ENCODE data around the gene SERTAD3. TPM values are rescaled to one million over a fixed set of nuclear protein-coding genes. Genes with fewer than 3 reads are reported as not detected.

SERTAD3 gene
- total and polyA plus RNA-seq, 2 of the 4 experiments (the other 2 are of a cell fraction): 20.5 to 23.3 TPM

DNA sequence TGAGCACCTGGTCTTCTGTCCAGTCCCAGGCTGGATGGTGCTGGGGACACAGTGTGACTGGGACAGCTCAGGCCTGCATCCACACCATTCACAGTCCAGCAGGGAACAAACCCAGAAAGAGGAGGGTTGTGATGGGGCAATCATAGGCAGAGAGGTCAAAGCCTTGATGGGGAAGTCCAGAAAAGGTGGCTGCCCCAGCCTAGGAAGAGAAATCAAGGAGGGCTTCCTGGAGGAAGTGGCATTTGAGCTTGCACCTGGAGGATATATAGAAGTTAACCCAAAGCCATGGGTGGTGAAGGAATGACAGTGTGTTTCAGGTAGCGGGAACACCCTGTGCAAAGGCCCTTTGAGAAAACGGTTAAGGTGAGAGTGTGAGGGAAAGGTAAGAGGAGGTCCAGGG, 28.4 kb downstream of the SERTAD3 start:
- TF ChIP-seq MAZ (IDR thresholded peaks at IDR 0.05; ENCODE audit: borderline replicate concordance, low read depth, low read length): no peak
- no peak for TF ChIP-seq RCOR1 (IDR thresholded peaks at IDR 0.05; ENCODE audit: insufficient replicate concordance, low read length)
- no peak for TF ChIP-seq MXI1 (IDR thresholded peaks at IDR 0.05; ENCODE audit: borderline replicate concordance, low read depth, low read length)
- no peak for TF ChIP-seq RFX5 (IDR thresholded peaks at IDR 0.05; ENCODE audit: low read depth, low read length)
- TF ChIP-seq ELK1 (IDR thresholded peaks at IDR 0.05; ENCODE audit: borderline replicate concordance, low read depth, low read length): no peak
- TF ChIP-seq SMC3 (IDR thresholded peaks at IDR 0.05; ENCODE audit: low read depth, low read length): no peak
- no peak for TF ChIP-seq CHD1 (IDR thresholded peaks at IDR 0.05; ENCODE audit: low read depth, low read length)
- TF ChIP-seq MAFK (IDR thresholded peaks at IDR 0.05; ENCODE audit: low read depth, low read length): no peak
- no peak for TF ChIP-seq USF2 (IDR thresholded peaks at IDR 0.05; ENCODE audit: low read depth, low read length)
- TF ChIP-seq NFE2L2 (IDR thresholded peaks at IDR 0.05; ENCODE audit: low read depth, low read length): no peak
- no peak for TF ChIP-seq FOS (IDR thresholded peaks at IDR 0.05; ENCODE audit: low read depth, low read length)
- no peak for TF ChIP-seq CEBPB (IDR thresholded peaks at IDR 0.05; ENCODE audit: low read depth, low read length)
- no peak for TF ChIP-seq POLR2A (IDR thresholded peaks at IDR 0.05; ENCODE audit: low read depth, low read length)
- TF ChIP-seq CTCF (conservative IDR thresholded peaks at IDR 0.05; ENCODE audit: low read depth, low read length): no peak
- no peak for TF ChIP-seq BHLHE40 (IDR thresholded peaks at IDR 0.05; ENCODE audit: low read depth, low read length)
- TF ChIP-seq RAD21 (IDR thresholded peaks at IDR 0.05; ENCODE audit: low read length): no peak
- CTCF ChIA-PET: no interaction called here
- no peak for DNase-seq

More for the DNA sequence above, 28.4 kb downstream of the SERTAD3 start:
- ATAC-seq (ENCODE audit: low read depth): no peak
- H4K5ac ChIP-seq (ENCODE audit: low read depth, low read length): no peak overlapping the region
- H2AFZ ChIP-seq (replicated peaks; ENCODE audit: low read length, poor library complexity): no peak overlapping the region
- H2AK5ac ChIP-seq (ENCODE audit: low read depth, low read length): 0 out of 2 replicates have a peak overlapping the region, but pooled peaks have one; percentile 73
- H3K14ac ChIP-seq (replicated peaks; ENCODE audit: low read depth, low read length): no peak overlapping the region
- intact Hi-C loops (cut with micrococcal nuclease): no loop called here
- H3K9me3 ChIP-seq (ENCODE audit: control insufficient read depth, insufficient read depth, low read length): no peaks in the 10 kb centered on the region
- in situ Hi-C loops (cut with MboI; ENCODE audit: low sequenced_read_pairs): no loop called here
- peaks cover 9% of the 10 kb centered on the region for H3K9me1 ChIP-seq (ENCODE audit: insufficient read depth, low read length)
- H2BK15ac ChIP-seq (ENCODE audit: low read depth, low read length): no peak overlapping the region
- POLR2A ChIA-PET (ENCODE audit: unreplicated experiment): no interaction called here
- no peak overlapping the region for H3K4me2 ChIP-seq (ENCODE audit: low read depth, low read length)
- no peak overlapping the region for H3K18ac ChIP-seq (ENCODE audit: low read depth, low read length)
- peak overlapping the region; percentile 24; the same call in 1 of the 2 replicates for H3K23ac ChIP-seq (ENCODE audit: low read depth, low read length)
- H3K27me3 ChIP-seq (ENCODE audit: control insufficient read depth, insufficient read depth, low read length): no peaks in the 10 kb centered on the region
- no peak overlapping the region for H3K4ac ChIP-seq (ENCODE audit: low read depth, low read length)
- dilution Hi-C loops (cut with HindIII; ENCODE audit: low sequenced_read_pairs, unreplicated experiment): no loop called here
- H3K56ac ChIP-seq (ENCODE audit: extremely low read depth, insufficient read depth, low read length): no peak overlapping the region
- no peak overlapping the region for H3K9ac ChIP-seq (ENCODE audit: low read depth, low read length)
- no peak overlapping the region for H3K4me3 ChIP-seq (ENCODE audit: insufficient read depth, low read depth, low read length)
- H3K36me3 ChIP-seq (ENCODE audit: control insufficient read depth, insufficient read depth, low read length): no peaks in the 10 kb centered on the region
- H4K20me1 ChIP-seq (ENCODE audit: insufficient read depth, low read length): no peaks in the 10 kb centered on the region
- H2BK20ac ChIP-seq (ENCODE audit: low read depth, low read length): no peak overlapping the region
- H2BK5ac ChIP-seq (ENCODE audit: low read depth, low read length, poor library complexity, severe bottlenecking): no peak overlapping the region
- H4K91ac ChIP-seq (ENCODE audit: insufficient read depth, low read depth, low read length): peak overlapping the region; percentile 24; the same call in 1 of the 2 replicates
- 100% methylated on average over 1 of the region's 2 CpGs; no CpG with 5 or more reads in 1 of the 2 experiments for WGBS, 2 experiments (ENCODE audit: extremely low coverage in 2 of 2, insufficient read length in 1 of 2)
- H3K4me1 ChIP-seq (ENCODE audit: control insufficient read depth, insufficient read depth, low read length): peaks cover 7% of the 10 kb centered on the region
- H2BK120ac ChIP-seq (ENCODE audit: low read depth, low read length): no peak overlapping the region; the same call in 1 of the 2 replicates
- no peak overlapping the region for H4K8ac ChIP-seq (ENCODE audit: low read depth in 2 of 2, low read length in 2 of 2)
- BruUV-seq (replicated peaks): no TSS peak
- H3K79me1 ChIP-seq (ENCODE audit: low read depth in 1 of 2, low read length in 2 of 2): peaks cover 0 to 4% of the 10 kb centered on the region in 2 experiments; a peak in 1 of 4 replicates
- H2AK9ac ChIP-seq (replicated peaks; ENCODE audit: low read depth, low read length, poor library complexity): peak overlapping the region; percentile 48
- H3K27ac ChIP-seq (ENCODE audit: insufficient read depth, low read length): no peak overlapping the region

Data from IMR-90 (cell line).